HG02943 (cell line): ENCODE data around the gene SPAG6.
A peak's percentile ranks its signal among the peaks of the same experiment; 100 is the strongest.
"Not testable (repeated sequence)": the region's sequence is repeated elsewhere in the genome, so short reads cannot be mapped to it uniquely, and the experiment has no call there.

Experiments
- ATAC-seq: cut with Tn5 transposase; IDR thresholded peaks from one replicate; pipeline ENCODE4 v1.9.1; 2021; ENCODE audit warnings: mild to moderate bottlenecking, low read depth, moderate library complexity; ENCODE audit not compliant: unreplicated experiment

The SPAG6 gene

GRCh38 chr10:22340329-22341189 lies 4.7 kb upstream of the SPAG6 start:
- ATAC-seq: peak; percentile 40

GRCh38 chr10:22341190-22341925 lies 3.9 kb upstream of the SPAG6 start:
- ATAC-seq: peak; percentile 19

- ATAC-seq: no peak
Observed at GRCh38 chr10:22341926-22342196, 3.4 kb upstream of the SPAG6 start.

- no peak for ATAC-seq
Observed at GRCh38 chr10:22342421-22342820, 2.9 kb upstream of the SPAG6 start.

- ATAC-seq: no peak
Observed at GRCh38 chr10:22343731-22344130, 1.6 kb upstream of the SPAG6 start.

GRCh38 chr10:22344249-22344648 lies 1.0 kb upstream of the SPAG6 start:
- no peak for ATAC-seq

- no peak for ATAC-seq
Observed at GRCh38 chr10:22344781-22345300, 455 bp upstream of the SPAG6 start.

GRCh38 chr10:22346096-22346661 lies 883 bp downstream of the SPAG6 start:
- ATAC-seq: no peak

- ATAC-seq: no peak
Observed at GRCh38 chr10:22349755-22350154, 4.5 kb downstream of the SPAG6 start.

GRCh38 chr10:22351131-22351703 lies 5.9 kb downstream of the SPAG6 start:
- ATAC-seq: no peak

GRCh38 chr10:22356324-22356873 lies 11.1 kb downstream of the SPAG6 start:
- ATAC-seq: no peak

GRCh38 chr10:22357770-22358169 lies 12.5 kb downstream of the SPAG6 start:
- not testable (repeated sequence) for ATAC-seq

GRCh38 chr10:22363305-22363704 lies 18.0 kb downstream of the SPAG6 start:
- ATAC-seq: no peak

- ATAC-seq: no peak
Observed at GRCh38 chr10:22364407-22365140, 19.3 kb downstream of the SPAG6 start.

- no peak for ATAC-seq
Observed at GRCh38 chr10:22365233-22365632, 19.9 kb downstream of the SPAG6 start.

GRCh38 chr10:22365644-22366434 lies 20.5 kb downstream of the SPAG6 start:
- no peak for ATAC-seq

GRCh38 chr10:22366435-22366703 lies 21.1 kb downstream of the SPAG6 start:
- no peak for ATAC-seq

- ATAC-seq: no peak
Observed at GRCh38 chr10:22366771-22367170, 21.5 kb downstream of the SPAG6 start.

- no peak for ATAC-seq
Observed at GRCh38 chr10:22367471-22367870, 22.2 kb downstream of the SPAG6 start.

- ATAC-seq: no peak
Observed at GRCh38 chr10:22368402-22368801, 23.1 kb downstream of the SPAG6 start.
